Colonic mucosa (tissue), 4 donors: ENCODE data around the gene PTMS. TPM values are rescaled to one million over a fixed set of nuclear protein-coding genes. Genes with fewer than 3 reads are reported as not detected.

ENCODE experiments used
- DNase-seq: peaks from one replicate; pipeline ENCODE4 v3.0.0-alpha.2; 2020
- H3K27ac ChIP-seq: fragments of 200-600 bp; one replicate; pipeline ENCODE4 v1.8.0; 2021
- H3K27me3 ChIP-seq: fragments of 200-600 bp; one replicate; pipeline ENCODE4 v1.8.0; 2021
- H3K36me3 ChIP-seq: fragments of 200-600 bp; one replicate; pipeline ENCODE4 v1.8.0; 2021
- H3K4me1 ChIP-seq: fragments of 200-600 bp; one replicate; pipeline ENCODE4 v1.8.0; 2021; ENCODE audit warnings: mild to moderate bottlenecking
- H3K4me3 ChIP-seq: fragments of 200-600 bp; one replicate; pipeline ENCODE4 v1.8.0; 2021
- H3K9ac ChIP-seq, 2 donors: one replicate each; pipeline ENCODE4 v1.7.0; 2013; ENCODE audit warnings: control low read depth in 2 of 2, low read depth in 2 of 2, low read length in 2 of 2
- H3K9me3 ChIP-seq: fragments of 200-600 bp; one replicate; pipeline ENCODE4 v1.8.0; 2021
- intact Hi-C: fragments of 100-400 bp; cut with DNase I; formaldehyde crosslinking; loops from one replicate; pipeline ENCODE4 v1.14.1; 2022
- total RNA-seq, 2 donors: library from RNA; stranded (reverse); fragmentation: NEBNext Ultra II Directional in 1 of 2; extraction: Animal tissue kit (Norgen Biotek cat#: 25700) in 1 of 2; gene quantifications; one replicate each; pipeline ENCODE4 v1.2.1, GENCODE V29; 2021
- TF ChIP-seq, protein P1 (sequence below): fragments of 200-600 bp; IDR thresholded peaks from one replicate; pipeline ENCODE4 v1.8.0; 2022; ENCODE audit warnings: antibody characterized with exemption, mild to moderate bottlenecking
- donor health status: healthy.
- donor health status: DM: no; HTN: no; CAD: no.
- donor health status: DM: no; HTN: no; CAD: no.

Gene PTMS
- total RNA-seq, 2 donors from 2014 or later = 169 to 182 TPM

DNA sequence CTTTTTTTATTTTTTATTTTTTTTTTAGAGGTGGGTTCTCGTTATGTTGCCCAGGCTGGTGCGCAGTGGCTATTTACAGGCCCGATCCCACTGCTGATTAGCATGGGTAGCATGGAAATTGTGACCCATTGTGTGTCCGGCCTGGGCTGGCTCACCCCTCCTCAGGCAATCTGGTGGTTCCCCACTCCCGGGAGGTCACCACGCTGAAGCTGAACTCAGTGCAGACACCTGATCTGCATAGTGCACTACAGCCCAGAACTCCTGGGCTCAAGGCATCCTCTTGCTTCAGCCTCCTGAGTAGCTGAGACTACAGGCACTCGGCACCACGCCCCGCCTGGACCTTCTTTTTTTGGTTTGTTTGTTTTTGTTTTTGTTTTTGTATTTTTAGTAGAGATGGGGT lies 17.7 kb downstream of the PTMS start:
- no peak overlapping the region for H3K27ac ChIP-seq
- TF ChIP-seq, protein P1, sequence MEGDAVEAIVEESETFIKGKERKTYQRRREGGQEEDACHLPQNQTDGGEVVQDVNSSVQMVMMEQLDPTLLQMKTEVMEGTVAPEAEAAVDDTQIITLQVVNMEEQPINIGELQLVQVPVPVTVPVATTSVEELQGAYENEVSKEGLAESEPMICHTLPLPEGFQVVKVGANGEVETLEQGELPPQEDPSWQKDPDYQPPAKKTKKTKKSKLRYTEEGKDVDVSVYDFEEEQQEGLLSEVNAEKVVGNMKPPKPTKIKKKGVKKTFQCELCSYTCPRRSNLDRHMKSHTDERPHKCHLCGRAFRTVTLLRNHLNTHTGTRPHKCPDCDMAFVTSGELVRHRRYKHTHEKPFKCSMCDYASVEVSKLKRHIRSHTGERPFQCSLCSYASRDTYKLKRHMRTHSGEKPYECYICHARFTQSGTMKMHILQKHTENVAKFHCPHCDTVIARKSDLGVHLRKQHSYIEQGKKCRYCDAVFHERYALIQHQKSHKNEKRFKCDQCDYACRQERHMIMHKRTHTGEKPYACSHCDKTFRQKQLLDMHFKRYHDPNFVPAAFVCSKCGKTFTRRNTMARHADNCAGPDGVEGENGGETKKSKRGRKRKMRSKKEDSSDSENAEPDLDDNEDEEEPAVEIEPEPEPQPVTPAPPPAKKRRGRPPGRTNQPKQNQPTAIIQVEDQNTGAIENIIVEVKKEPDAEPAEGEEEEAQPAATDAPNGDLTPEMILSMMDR = no peak
- H3K4me3 ChIP-seq = no peak overlapping the region
- H3K9ac ChIP-seq = no peak overlapping the region
- no peaks in the 10 kb centered on the region for H3K4me1 ChIP-seq
- intact Hi-C loops = no loop called here
- H3K9me3 ChIP-seq = no peaks in the 10 kb centered on the region
- no peaks in the 10 kb centered on the region for H3K36me3 ChIP-seq
- no peak for DNase-seq
- H3K27me3 ChIP-seq = no peaks in the 10 kb centered on the region

DNA sequence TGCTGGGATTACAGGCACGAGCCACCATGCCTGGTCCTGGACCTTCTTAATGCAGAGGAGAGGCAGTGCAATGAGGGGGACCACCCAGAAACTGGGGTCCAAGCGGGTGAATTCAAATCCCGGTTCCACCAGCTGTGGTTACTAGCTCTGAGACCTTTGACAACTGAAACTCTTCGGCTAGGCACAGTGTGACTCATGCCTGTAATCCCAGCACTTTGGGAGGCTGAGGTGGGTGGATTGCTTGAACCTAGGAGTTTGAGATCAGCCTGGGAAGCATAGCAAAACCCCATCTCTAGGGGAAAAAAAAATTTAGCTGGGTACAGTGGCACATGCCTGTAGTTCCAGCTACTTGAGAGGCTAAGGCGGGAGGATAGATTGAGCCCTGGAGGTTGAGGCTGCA lies 18.1 kb downstream of the PTMS start:
- TF ChIP-seq, protein P1 = no peak
- no peak for DNase-seq
- Histone ChIP-seq H3K36me3 (no peaks in the 10 kb centered on the region), H3K4me1 (no peaks in the 10 kb centered on the region), H3K9me3 (no peaks in the 10 kb centered on the region), H3K4me3 (no peak overlapping the region), H3K27me3 (no peaks in the 10 kb centered on the region), H3K9ac (no peak overlapping the region), H3K27ac (no peak overlapping the region)
- intact Hi-C loops = no loop called here

DNA sequence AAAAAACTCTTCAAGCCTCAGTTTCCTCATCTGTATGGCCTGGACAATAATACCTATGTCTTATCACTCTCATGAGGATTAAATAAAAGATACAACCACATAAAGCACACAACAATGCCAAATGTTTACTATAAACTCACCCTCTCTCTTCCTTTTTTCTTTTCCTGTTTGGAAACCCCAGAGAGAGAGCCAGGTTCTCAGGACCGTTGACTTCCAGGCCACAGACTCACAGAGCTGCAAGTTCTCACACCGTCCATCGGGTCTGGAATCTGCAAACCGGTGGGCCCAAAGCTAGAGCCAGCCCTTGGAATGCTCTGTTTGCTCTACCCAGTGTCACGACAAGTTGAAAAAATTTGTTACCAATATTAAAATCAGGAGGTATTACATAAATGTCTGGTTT lies 18.6 kb downstream of the PTMS start:
- no peak overlapping the region for H3K9ac ChIP-seq
- no peak for DNase-seq
- no peak overlapping the region for H3K4me3 ChIP-seq
- no peaks in the 10 kb centered on the region for H3K27me3 ChIP-seq
- no peaks in the 10 kb centered on the region for H3K36me3 ChIP-seq
- H3K9me3 ChIP-seq = no peaks in the 10 kb centered on the region
- intact Hi-C loops = no loop called here
- H3K27ac ChIP-seq = no peak overlapping the region
- H3K4me1 ChIP-seq = no peaks in the 10 kb centered on the region
- TF ChIP-seq, protein P1 = no peak

DNA sequence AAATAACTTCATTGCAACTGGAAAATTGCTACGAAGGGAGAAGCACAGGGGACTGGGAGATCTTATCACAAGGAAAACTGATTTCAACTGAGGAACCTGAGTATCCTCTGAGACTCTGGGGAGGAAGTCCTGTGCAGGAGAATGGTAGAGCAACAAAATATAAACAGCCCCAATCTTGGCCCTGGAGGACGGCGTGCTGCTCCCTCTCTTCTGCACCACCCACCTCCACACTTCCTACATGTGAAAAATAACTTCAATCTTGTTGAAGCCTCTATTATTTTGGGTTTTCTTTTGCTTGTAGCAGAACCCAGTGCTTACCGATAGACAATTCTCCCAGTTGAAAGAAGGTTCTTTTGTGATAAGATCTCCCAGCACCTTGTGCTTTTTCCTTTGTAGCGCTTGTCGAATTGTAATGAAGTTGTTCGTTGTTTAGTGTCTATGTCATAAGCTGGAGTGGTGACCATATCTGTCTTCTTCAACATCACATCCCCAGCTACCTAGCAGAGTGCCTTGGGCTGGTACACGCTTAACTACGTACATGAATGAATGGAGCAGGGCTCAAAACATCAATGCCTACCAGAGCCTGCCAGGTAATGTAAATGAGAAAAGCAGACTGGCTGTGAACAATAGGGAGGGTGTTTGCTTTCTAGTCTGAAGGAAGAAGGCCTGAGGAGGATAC lies 20.4 kb downstream of the PTMS start:
- no peaks in the 10 kb centered on the region for H3K4me1 ChIP-seq
- H3K9me3 ChIP-seq = no peaks in the 10 kb centered on the region
- no peak overlapping the region for H3K9ac ChIP-seq
- TF ChIP-seq, protein P1 = no peak
- no peak overlapping the region for H3K27ac ChIP-seq
- H3K27me3 ChIP-seq = no peaks in the 10 kb centered on the region
- DNase-seq = no peak
- no peaks in the 10 kb centered on the region for H3K36me3 ChIP-seq
- H3K4me3 ChIP-seq = no peak overlapping the region
- intact Hi-C loops = no loop called here

DNA sequence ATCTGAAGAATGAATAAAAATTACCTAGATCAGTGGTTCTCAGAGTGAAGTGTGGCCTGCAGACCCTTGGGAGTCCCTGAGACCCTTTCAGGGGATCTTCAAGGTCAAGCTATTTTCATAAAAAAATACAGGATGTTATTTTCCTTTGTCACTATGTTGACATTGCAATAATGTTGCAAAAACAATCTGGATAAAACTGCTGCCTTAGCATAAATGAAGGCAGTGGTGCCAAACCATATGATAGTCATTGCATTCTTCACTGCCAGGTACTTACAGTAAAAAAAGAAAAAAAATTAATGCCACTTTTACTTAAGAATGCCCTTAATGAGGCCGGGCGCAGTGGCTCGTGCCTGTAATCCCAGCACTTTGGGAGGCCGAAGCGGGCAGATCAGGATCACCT lies 21.1 kb downstream of the PTMS start:
- Histone ChIP-seq H3K27me3 (no peaks in the 10 kb centered on the region), H3K9me3 (no peaks in the 10 kb centered on the region), H3K9ac (no peak overlapping the region), H3K36me3 (no peaks in the 10 kb centered on the region), H3K27ac (no peak overlapping the region), H3K4me1 (no peaks in the 10 kb centered on the region), H3K4me3 (no peak overlapping the region)
- TF ChIP-seq, protein P1 = no peak
- intact Hi-C loops = no loop called here
- no peak for DNase-seq
